DND-41 (cell line): ENCODE data around the gene RNF175.

Experiments
- ATAC-seq: fragments of 200-7000 bp; cut with Tn5 transposase; 3 replicates; pipeline ENCODE4 v1.9.1; 2021; ENCODE audit warnings: low read depth; ENCODE audit not compliant: insufficient read depth
- DNase-seq: peaks from one replicate; pipeline ENCODE4 v3.0.0-alpha.2; 2020
- H2AFZ ChIP-seq: 2 replicates; pipeline ENCODE4 v1.6.0; 2012; ENCODE audit warnings: low read depth, low read length
- H3K27ac ChIP-seq: 2 replicates; pipeline ENCODE4 v1.5.1; 2012; ENCODE audit warnings: low read length, inconsistent platforms
- H3K27me3 ChIP-seq: fragments of 200-600 bp; sonication (generic); 2 replicates; pipeline ENCODE4 v1.6.0; 2012; ENCODE audit warnings: low read length, mild to moderate bottlenecking, inconsistent platforms; ENCODE audit not compliant: insufficient read depth, poor library complexity
- H3K36me3 ChIP-seq: 2 replicates; pipeline ENCODE4 v1.5.1; 2012; ENCODE audit warnings: low read length, inconsistent platforms; ENCODE audit not compliant: insufficient read depth
- H3K4me1 ChIP-seq: 2 replicates; pipeline ENCODE4 v1.5.1; 2012; ENCODE audit warnings: mild to moderate bottlenecking, low read length; ENCODE audit not compliant: insufficient read depth
- H3K4me2 ChIP-seq: 2 replicates; pipeline ENCODE4 v1.6.0; 2012; ENCODE audit warnings: mild to moderate bottlenecking, moderate library complexity, low read length, inconsistent platforms; ENCODE audit not compliant: insufficient read depth
- H3K4me3 ChIP-seq, 2 experiments: fragments of 200-600 bp in 1 of 2; shearing (Covaris generic) in 1 of 2; 2 replicates each; pipeline ENCODE4 v1.5.1; 2012 to 2016; ENCODE audit warnings: inconsistent platforms in 2 of 2, low read length in 2 of 2, mild to moderate bottlenecking in 2 of 2, low read depth in 1 of 2, moderate library complexity in 1 of 2
- H3K79me2 ChIP-seq: 2 replicates; pipeline ENCODE4 v1.6.0; 2012; ENCODE audit warnings: low read length, inconsistent platforms; ENCODE audit not compliant: insufficient read depth
- H3K9ac ChIP-seq: 2 replicates; pipeline ENCODE4 v1.6.0; 2012; ENCODE audit warnings: low read depth, mild to moderate bottlenecking, inconsistent platforms, low read length, moderate library complexity
- H3K9me3 ChIP-seq: 2 replicates; pipeline ENCODE4 v1.5.1; 2012; ENCODE audit warnings: low read length, moderate library complexity, mild to moderate bottlenecking, inconsistent platforms; ENCODE audit not compliant: insufficient read depth, severe bottlenecking
- H4K20me1 ChIP-seq: 2 replicates; pipeline ENCODE4 v1.6.0; 2012; ENCODE audit warnings: low read length; ENCODE audit not compliant: insufficient read depth
- EZH2 ChIP-seq: IDR thresholded peaks from 3 replicates; pipeline ENCODE4 v1.6.1; 2012; ENCODE audit warnings: borderline replicate concordance, low read depth, mild to moderate bottlenecking, moderate library complexity, low read length, inconsistent platforms; ENCODE audit not compliant: severe bottlenecking
- TF ChIP-seq, protein P1 (sequence below): IDR thresholded peaks from 2 replicates; pipeline ENCODE4 v1.5.1; 2012; ENCODE audit warnings: borderline replicate concordance, low read length, moderate library complexity, mild to moderate bottlenecking; ENCODE audit not compliant: poor library complexity, severe bottlenecking; ENCODE audit errors: extremely low read depth

RNF175 gene

DNA sequence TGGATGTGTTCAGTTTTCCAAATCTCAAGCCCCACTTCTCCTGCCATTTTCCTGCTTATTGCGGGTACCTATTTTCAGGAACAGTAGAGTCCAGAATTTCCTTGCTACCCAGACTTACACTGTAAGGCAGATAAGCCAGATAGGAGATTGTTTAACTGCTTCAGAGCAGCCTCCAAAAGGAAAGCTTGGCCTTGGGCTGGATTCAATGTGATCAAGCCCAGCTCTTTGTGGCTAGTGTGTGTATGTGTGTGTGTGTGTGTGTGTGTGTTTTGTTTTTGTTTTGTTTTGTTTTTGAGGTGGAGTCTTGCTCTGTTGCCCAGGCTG is 34.0 kb downstream of the RNF175 start:
- H3K9ac ChIP-seq, result no peak overlapping the region
- ATAC-seq, result no peak
- no peaks in the 10 kb centered on the region for H3K4me1 ChIP-seq
- no peak for DNase-seq
- TF ChIP-seq EZH2, result no peak
- TF ChIP-seq, protein P1, sequence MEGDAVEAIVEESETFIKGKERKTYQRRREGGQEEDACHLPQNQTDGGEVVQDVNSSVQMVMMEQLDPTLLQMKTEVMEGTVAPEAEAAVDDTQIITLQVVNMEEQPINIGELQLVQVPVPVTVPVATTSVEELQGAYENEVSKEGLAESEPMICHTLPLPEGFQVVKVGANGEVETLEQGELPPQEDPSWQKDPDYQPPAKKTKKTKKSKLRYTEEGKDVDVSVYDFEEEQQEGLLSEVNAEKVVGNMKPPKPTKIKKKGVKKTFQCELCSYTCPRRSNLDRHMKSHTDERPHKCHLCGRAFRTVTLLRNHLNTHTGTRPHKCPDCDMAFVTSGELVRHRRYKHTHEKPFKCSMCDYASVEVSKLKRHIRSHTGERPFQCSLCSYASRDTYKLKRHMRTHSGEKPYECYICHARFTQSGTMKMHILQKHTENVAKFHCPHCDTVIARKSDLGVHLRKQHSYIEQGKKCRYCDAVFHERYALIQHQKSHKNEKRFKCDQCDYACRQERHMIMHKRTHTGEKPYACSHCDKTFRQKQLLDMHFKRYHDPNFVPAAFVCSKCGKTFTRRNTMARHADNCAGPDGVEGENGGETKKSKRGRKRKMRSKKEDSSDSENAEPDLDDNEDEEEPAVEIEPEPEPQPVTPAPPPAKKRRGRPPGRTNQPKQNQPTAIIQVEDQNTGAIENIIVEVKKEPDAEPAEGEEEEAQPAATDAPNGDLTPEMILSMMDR, result no peak
- no peaks in the 10 kb centered on the region for H4K20me1 ChIP-seq
- no peak overlapping the region for H3K4me3 ChIP-seq
- no peak overlapping the region for H3K27ac ChIP-seq
- H2AFZ ChIP-seq, result no peak overlapping the region
- no peaks in the 10 kb centered on the region for H3K27me3 ChIP-seq
- no peaks in the 10 kb centered on the region for H3K36me3 ChIP-seq
- H3K79me2 ChIP-seq, result no peaks in the 10 kb centered on the region
- H3K9me3 ChIP-seq, result no peaks in the 10 kb centered on the region
- H3K4me2 ChIP-seq, result no peak overlapping the region

DNA sequence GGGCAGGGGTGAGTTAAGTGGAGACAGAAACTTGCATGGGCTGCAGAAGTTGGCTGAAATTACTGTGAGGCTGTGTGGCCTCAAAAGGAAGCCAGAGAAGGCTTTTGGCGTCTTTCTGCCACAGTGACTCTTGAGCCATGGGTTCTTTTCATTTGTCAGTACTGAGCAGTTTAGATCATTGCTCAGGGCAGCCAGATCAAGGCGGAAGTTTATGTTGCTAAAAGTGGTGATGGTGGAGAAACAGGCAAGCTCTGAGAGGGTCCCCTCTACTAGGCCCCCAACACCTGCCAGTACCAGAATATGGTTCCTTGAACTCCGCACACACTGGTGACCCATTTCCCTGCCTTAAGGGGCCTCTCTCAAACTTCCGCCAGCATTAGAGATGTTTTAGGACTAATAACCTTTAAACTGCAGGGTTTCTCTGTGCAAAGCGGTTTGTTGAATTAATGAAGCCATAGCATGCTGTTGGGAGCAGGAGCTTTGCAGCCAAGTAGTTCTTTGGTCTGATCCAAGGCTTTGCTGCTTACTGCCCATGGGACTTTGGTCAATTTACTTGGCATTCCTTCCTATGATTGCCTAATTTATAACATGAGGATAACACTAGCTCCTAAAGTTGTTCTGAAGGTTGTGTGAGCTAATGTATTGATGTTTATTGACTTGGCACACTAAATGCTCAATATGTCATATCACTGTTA is 34.5 kb downstream of the RNF175 start:
- no peaks in the 10 kb centered on the region for H3K79me2 ChIP-seq
- no peaks in the 10 kb centered on the region for H3K9me3 ChIP-seq
- H3K9ac ChIP-seq, result no peak overlapping the region
- no peak overlapping the region for H3K27ac ChIP-seq
- no peaks in the 10 kb centered on the region for H3K4me1 ChIP-seq
- ATAC-seq (no peak), DNase-seq (no peak)
- H3K27me3 ChIP-seq, result no peaks in the 10 kb centered on the region
- no peaks in the 10 kb centered on the region for H3K36me3 ChIP-seq
- H3K4me3 ChIP-seq, result no peak overlapping the region
- TF ChIP-seq EZH2, result no peak
- TF ChIP-seq, protein P1, result no peak
- no peaks in the 10 kb centered on the region for H4K20me1 ChIP-seq
- no peak overlapping the region for H2AFZ ChIP-seq
- H3K4me2 ChIP-seq, result no peak overlapping the region

DNA sequence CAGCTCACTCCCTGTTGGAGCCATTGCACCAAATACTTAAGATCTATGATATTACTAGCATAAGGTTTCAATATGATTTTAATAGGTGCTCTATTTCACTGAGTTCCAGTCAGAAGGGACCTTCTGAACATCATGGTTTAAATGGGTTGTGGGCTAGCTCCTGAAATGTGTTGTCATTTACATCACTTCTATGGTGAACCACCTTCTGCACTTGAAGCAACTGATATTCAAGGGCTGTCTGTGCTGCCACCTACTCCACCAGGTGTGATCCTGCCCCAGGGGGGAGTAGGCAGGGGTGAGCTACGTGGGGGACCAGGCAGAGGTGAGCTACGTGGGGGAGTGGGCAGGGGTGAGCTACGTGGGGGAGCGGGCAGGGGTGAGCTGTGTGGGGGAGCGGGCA is 35.2 kb downstream of the RNF175 start:
- DNase-seq, result no peak

More for the DNA sequence above, 35.2 kb downstream of the RNF175 start:
- ATAC-seq, result no peak
- H3K4me2 ChIP-seq, result no peak overlapping the region
- no peaks in the 10 kb centered on the region for H3K79me2 ChIP-seq
- H3K27me3 ChIP-seq, result no peaks in the 10 kb centered on the region
- H3K9me3 ChIP-seq, result no peaks in the 10 kb centered on the region
- no peak overlapping the region for H3K9ac ChIP-seq
- no peak for TF ChIP-seq EZH2
- TF ChIP-seq, protein P1, result no peak
- H3K27ac ChIP-seq, result no peak overlapping the region
- no peaks in the 10 kb centered on the region for H4K20me1 ChIP-seq
- H3K36me3 ChIP-seq, result no peaks in the 10 kb centered on the region
- no peaks in the 10 kb centered on the region for H3K4me1 ChIP-seq
- H2AFZ ChIP-seq, result no peak overlapping the region
- H3K4me3 ChIP-seq, result no peak overlapping the region
